Measurements from ENCODE around the gene ARHGEF17.

Gene ARHGEF17

GRCh38 chr11:73342633-73343032, 34.6 kb downstream of the ARHGEF17 start:
- TF ChIP-seq TAF1 (IDR thresholded peaks at IDR 0.05; ENCODE audit: borderline replicate concordance, insufficient read depth, low read length): no peak

- no peak for TF ChIP-seq SIN3A (IDR thresholded peaks at IDR 0.05; ENCODE audit: borderline replicate concordance, insufficient read depth, low read length)
- no peak for TF ChIP-seq FOXP2 (optimal IDR thresholded peaks at IDR 0.05; ENCODE audit: borderline replicate concordance, extremely low read depth, extremely low read length, insufficient read depth)
- no peak for TF ChIP-seq TAF1 (IDR thresholded peaks at IDR 0.05; ENCODE audit: borderline replicate concordance, insufficient read depth, low read length)
- no peak for TF ChIP-seq REST (IDR thresholded peaks at IDR 0.05; ENCODE audit: insufficient read depth in 1 of 2, low read depth in 2 of 2, low read length in 2 of 2)
- no peak for TF ChIP-seq POLR2AphosphoS5 (IDR thresholded peaks at IDR 0.05; ENCODE audit: low read depth, low read length)
Observed at GRCh38 chr11:73343076-73343873, 35.2 kb downstream of the ARHGEF17 start.

GRCh38 chr11:73344191-73344607, 36.1 kb downstream of the ARHGEF17 start:
- TF ChIP-seq SIN3A (IDR thresholded peaks at IDR 0.05; ENCODE audit: borderline replicate concordance, insufficient read depth, low read length) (no peak), POLR2AphosphoS5 (IDR thresholded peaks at IDR 0.05; ENCODE audit: low read depth, low read length) (no peak), FOXP2 (optimal IDR thresholded peaks at IDR 0.05; ENCODE audit: borderline replicate concordance, extremely low read depth, extremely low read length, insufficient read depth) (no peak), TAF1 (IDR thresholded peaks at IDR 0.05; ENCODE audit: borderline replicate concordance, insufficient read depth, low read length) (no peak), REST (IDR thresholded peaks at IDR 0.05; ENCODE audit: insufficient read depth in 1 of 2, low read depth in 2 of 2, low read length in 2 of 2) (no peak)

DNA sequence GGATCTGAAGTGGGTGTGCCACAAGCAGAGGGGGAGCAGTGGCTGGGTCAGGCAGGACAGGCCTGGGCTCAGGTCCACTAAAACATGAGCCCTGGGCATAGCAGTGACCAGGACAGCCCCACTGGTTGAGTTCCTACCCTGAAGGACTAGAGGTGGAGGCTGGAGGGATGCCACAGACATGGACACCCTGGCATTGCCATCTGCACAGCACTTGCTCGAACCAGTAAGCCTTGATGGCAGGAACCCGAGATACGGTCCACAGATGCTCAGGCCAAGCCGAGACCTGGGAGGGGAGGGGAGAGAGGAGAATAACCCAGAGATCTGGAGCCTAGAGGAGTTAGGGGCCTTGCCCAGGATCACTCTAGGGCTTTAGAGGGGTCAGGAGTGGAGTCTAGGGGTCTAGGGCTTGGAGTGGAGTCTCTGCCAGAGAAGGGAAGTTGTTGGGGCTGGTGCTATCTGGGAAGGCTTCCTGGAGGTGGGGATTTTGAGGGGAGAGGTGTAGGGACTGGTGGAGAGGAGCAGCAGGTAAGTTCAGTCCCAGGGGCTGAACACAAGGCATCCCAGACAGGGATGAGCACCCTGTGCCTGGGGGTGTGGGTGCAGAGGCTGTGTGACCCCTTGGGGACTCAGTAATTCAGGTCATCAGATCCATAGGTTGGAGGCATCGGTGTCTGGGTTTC, 37.5 kb downstream of the ARHGEF17 start:
- TF ChIP-seq TAF1 (IDR thresholded peaks at IDR 0.05; ENCODE audit: borderline replicate concordance, insufficient read depth, low read length) (no peak), REST (IDR thresholded peaks at IDR 0.05; ENCODE audit: insufficient read depth in 1 of 2, low read depth in 2 of 2, low read length in 2 of 2) (no peak), SIN3A (IDR thresholded peaks at IDR 0.05; ENCODE audit: borderline replicate concordance, insufficient read depth, low read length) (no peak), POLR2AphosphoS5 (IDR thresholded peaks at IDR 0.05; ENCODE audit: low read depth, low read length) (no peak)

- TF ChIP-seq POLR2AphosphoS5 (IDR thresholded peaks at IDR 0.05; ENCODE audit: low read depth, low read length): no peak
Observed at GRCh38 chr11:73346186-73346935, 38.3 kb downstream of the ARHGEF17 start.

DNA sequence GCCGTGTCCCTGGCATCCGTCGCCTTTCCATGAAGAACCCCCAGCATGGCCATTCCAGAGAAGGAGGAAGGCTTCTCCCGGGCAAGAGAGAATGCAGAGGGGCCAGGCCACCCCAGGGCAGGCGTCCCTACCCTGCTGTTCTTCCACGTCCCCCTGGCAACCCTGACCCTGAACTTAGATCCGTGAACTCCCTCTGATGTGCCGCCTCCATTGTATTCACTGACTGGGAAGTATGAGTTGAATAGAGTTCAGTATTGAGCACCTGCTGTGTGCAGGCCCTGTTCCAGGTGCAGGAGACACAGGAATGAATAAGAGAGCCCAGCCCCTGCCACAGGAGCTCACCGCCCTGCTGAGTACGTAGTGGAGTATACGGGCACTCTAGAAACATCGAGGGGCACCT, 39.0 kb downstream of the ARHGEF17 start:
- TF ChIP-seq SIN3A (IDR thresholded peaks at IDR 0.05; ENCODE audit: borderline replicate concordance, insufficient read depth, low read length): no peak
- no peak for TF ChIP-seq POLR2AphosphoS5 (IDR thresholded peaks at IDR 0.05; ENCODE audit: low read depth, low read length)
- TF ChIP-seq REST (IDR thresholded peaks at IDR 0.05; ENCODE audit: insufficient read depth in 1 of 2, low read depth in 2 of 2, low read length in 2 of 2): no peak
- no peak for TF ChIP-seq FOXP2 (optimal IDR thresholded peaks at IDR 0.05; ENCODE audit: borderline replicate concordance, extremely low read depth, extremely low read length, insufficient read depth)
- no peak for TF ChIP-seq TAF1 (IDR thresholded peaks at IDR 0.05; ENCODE audit: borderline replicate concordance, insufficient read depth, low read length)
